Measurements from ENCODE around the gene DOCK10. TPM values are rescaled to one million over a fixed set of nuclear protein-coding genes. Genes with fewer than 3 reads are reported as not detected.

Gene DOCK10
- total RNA-seq, 2 experiments from 2014 or later = 40.8 to 68.2 TPM

DNA sequence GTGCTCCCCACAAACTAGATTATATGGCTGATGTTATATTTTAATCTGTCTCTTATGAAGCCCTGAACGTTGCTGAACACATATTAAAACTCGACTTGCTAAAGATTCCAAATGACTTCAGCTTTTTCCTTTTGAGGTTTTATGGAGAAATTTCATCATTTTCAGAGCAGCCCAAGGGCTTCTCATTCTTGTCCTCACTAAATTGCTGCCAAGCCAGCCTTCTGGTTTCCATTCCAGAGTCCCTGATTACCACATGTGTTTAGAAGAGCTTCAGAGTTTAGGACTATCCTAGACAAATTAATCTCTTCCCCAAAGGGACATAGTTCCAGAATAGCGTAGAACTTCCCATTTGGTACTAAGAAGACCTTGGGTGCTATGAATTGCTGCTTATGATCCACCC lies 248.3 kb downstream of the DOCK10 start:
- no peaks in the 10 kb centered on the region for H3K4me1 ChIP-seq (ENCODE audit: insufficient read depth, low read length, poor library complexity, severe bottlenecking)
- H4K20me1 ChIP-seq (ENCODE audit: insufficient read depth, low read length) = no peaks in the 10 kb centered on the region
- no peak overlapping the region for H3K4me3 ChIP-seq (ENCODE audit: low read depth, low read length, poor library complexity, severe bottlenecking)
- no peak overlapping the region for H2AFZ ChIP-seq (ENCODE audit: low read length)
- H3K79me2 ChIP-seq (ENCODE audit: insufficient read depth, low read depth, low read length) = no peaks in the 10 kb centered on the region
- no peaks in the 10 kb centered on the region for H3K9me3 ChIP-seq (ENCODE audit: low read length)
- H3K4me2 ChIP-seq (ENCODE audit: low read length) = no peak overlapping the region
- TF ChIP-seq, protein P1, sequence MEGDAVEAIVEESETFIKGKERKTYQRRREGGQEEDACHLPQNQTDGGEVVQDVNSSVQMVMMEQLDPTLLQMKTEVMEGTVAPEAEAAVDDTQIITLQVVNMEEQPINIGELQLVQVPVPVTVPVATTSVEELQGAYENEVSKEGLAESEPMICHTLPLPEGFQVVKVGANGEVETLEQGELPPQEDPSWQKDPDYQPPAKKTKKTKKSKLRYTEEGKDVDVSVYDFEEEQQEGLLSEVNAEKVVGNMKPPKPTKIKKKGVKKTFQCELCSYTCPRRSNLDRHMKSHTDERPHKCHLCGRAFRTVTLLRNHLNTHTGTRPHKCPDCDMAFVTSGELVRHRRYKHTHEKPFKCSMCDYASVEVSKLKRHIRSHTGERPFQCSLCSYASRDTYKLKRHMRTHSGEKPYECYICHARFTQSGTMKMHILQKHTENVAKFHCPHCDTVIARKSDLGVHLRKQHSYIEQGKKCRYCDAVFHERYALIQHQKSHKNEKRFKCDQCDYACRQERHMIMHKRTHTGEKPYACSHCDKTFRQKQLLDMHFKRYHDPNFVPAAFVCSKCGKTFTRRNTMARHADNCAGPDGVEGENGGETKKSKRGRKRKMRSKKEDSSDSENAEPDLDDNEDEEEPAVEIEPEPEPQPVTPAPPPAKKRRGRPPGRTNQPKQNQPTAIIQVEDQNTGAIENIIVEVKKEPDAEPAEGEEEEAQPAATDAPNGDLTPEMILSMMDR (conservative IDR thresholded peaks at IDR 0.05; ENCODE audit: low read length) = no peak
- TF ChIP-seq EZH2phosphoT487 (IDR thresholded peaks at IDR 0.05; ENCODE audit: borderline replicate concordance, low read depth, low read length) = no peak
- ChIA-PET POLR2A (interaction anchor here (0.7 kb wide), 1 partner anchor 422 kb away, joined by 3 read pairs; no protein-coding TSS in a partner anchor), CTCF (ENCODE audit: unreplicated experiment) (no interaction called here)
- no peak overlapping the region for H3K27ac ChIP-seq (ENCODE audit: low read depth, low read length, poor library complexity, severe bottlenecking)
- intact Hi-C loops (cut with micrococcal nuclease; ENCODE audit: unreplicated experiment) = no loop called here
- DNase-seq (ENCODE audit: low spot score) = no peak
- H3K9me2 ChIP-seq (ENCODE audit: insufficient read depth, low read length) = no peaks in the 10 kb centered on the region
- no TSS peak for BruUV-seq (replicated peaks)
- peaks cover 82% of the 10 kb centered on the region for H3K36me3 ChIP-seq (ENCODE audit: insufficient read depth, low read length)

DNA sequence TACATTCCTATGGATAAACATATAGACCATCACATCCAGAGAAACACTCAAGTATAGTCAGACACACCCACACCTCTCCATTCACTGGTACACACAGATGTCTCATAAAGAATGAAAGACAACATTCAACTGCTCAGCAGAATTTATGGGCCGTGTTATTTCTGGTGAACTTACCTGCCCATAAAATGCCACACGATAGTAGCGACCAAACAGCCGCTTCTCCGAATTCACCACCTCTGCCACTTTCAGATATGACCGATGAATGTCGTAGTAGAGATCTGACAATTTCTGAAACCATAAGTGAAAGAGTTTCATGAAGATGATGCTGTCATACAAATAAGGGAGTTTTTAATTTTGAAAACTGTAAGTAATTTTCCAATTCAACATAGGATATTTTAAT lies 255.4 kb downstream of the DOCK10 start:
- CTCF ChIA-PET (ENCODE audit: unreplicated experiment) = no interaction called here
- BruUV-seq (replicated peaks) = no TSS peak
- no peaks in the 10 kb centered on the region for H3K79me2 ChIP-seq (ENCODE audit: insufficient read depth, low read depth, low read length)
- H4K20me1 ChIP-seq (ENCODE audit: insufficient read depth, low read length) = no peaks in the 10 kb centered on the region
- H3K9me2 ChIP-seq (ENCODE audit: insufficient read depth, low read length) = no peaks in the 10 kb centered on the region
- no peaks in the 10 kb centered on the region for H3K4me1 ChIP-seq (ENCODE audit: insufficient read depth, low read length, poor library complexity, severe bottlenecking)
- H3K36me3 ChIP-seq (ENCODE audit: insufficient read depth, low read length) = peaks cover 70% of the 10 kb centered on the region
- POLR2A ChIA-PET = interaction anchor here (0.6 kb wide), 1 partner anchor 445 kb away, joined by 3 read pairs; no protein-coding TSS in a partner anchor
- H3K4me3 ChIP-seq (ENCODE audit: low read depth, low read length, poor library complexity, severe bottlenecking) = no peak overlapping the region
- no peak for TF ChIP-seq EZH2phosphoT487 (IDR thresholded peaks at IDR 0.05; ENCODE audit: borderline replicate concordance, low read depth, low read length)
- TF ChIP-seq, protein P1 (conservative IDR thresholded peaks at IDR 0.05; ENCODE audit: low read length) = no peak
- H3K4me2 ChIP-seq (ENCODE audit: low read length) = no peak overlapping the region
- DNase-seq (ENCODE audit: low spot score) = no peak
- no peaks in the 10 kb centered on the region for H3K9me3 ChIP-seq (ENCODE audit: low read length)
- no peak overlapping the region for H2AFZ ChIP-seq (ENCODE audit: low read length)
- intact Hi-C loops (cut with micrococcal nuclease; ENCODE audit: unreplicated experiment) = no loop called here
- H3K27ac ChIP-seq (ENCODE audit: low read depth, low read length, poor library complexity, severe bottlenecking) = no peak overlapping the region

DNA sequence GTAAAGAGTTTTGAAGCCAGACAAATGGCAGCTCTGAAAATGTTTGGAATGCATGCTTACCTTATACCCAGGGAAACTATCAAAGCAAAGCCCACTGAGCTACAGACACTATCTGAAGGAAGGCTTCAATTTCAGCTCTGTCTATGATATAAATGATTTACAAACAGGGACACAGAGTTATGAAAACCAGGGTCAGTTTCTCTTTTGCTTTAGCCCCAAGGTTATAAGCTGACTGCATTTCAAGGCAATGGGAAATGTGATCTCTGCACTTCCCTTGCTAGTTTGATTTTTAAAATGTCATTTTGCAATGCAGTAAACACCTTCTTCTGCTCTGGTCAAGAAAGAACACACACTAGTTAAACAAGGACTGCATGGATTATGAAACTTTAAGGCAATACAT lies 260.9 kb downstream of the DOCK10 start:
- no peaks in the 10 kb centered on the region for H4K20me1 ChIP-seq (ENCODE audit: insufficient read depth, low read length)
- DNase-seq (ENCODE audit: low spot score) = no peak
- H3K36me3 ChIP-seq (ENCODE audit: insufficient read depth, low read length) = peaks cover 45% of the 10 kb centered on the region
- H2AFZ ChIP-seq (ENCODE audit: low read length) = no peak overlapping the region
- ChIA-PET CTCF (ENCODE audit: unreplicated experiment) (interaction anchor here (0.6 kb wide), 1 partner anchor 8 kb away, joined by 3 read pairs; no protein-coding TSS in a partner anchor), POLR2A (interaction anchor here (0.5 to 1.1 kb wide), 5 partner anchors 13 to 224 kb away, joined by 3 to 6 read pairs (median 4); no protein-coding TSS in a partner anchor)
- H3K27ac ChIP-seq (ENCODE audit: low read depth, low read length, poor library complexity, severe bottlenecking) = no peak overlapping the region
- TF ChIP-seq EZH2phosphoT487 (IDR thresholded peaks at IDR 0.05; ENCODE audit: borderline replicate concordance, low read depth, low read length) = no peak
- TF ChIP-seq, protein P1 (conservative IDR thresholded peaks at IDR 0.05; ENCODE audit: low read length) = no peak
- no peak overlapping the region for H3K4me3 ChIP-seq (ENCODE audit: low read depth, low read length, poor library complexity, severe bottlenecking)
- H3K79me2 ChIP-seq (ENCODE audit: insufficient read depth, low read depth, low read length) = no peaks in the 10 kb centered on the region
- no peak overlapping the region for H3K4me2 ChIP-seq (ENCODE audit: low read length)
- BruUV-seq (replicated peaks) = no TSS peak
- H3K9me2 ChIP-seq (ENCODE audit: insufficient read depth, low read length) = no peaks in the 10 kb centered on the region
- peaks cover 28% of the 10 kb centered on the region for H3K4me1 ChIP-seq (ENCODE audit: insufficient read depth, low read length, poor library complexity, severe bottlenecking)
- intact Hi-C loops (cut with micrococcal nuclease; ENCODE audit: unreplicated experiment) = loop anchor here (2.0 kb wide), 1 partner anchor 221 kb away; no protein-coding TSS in a partner anchor
- H3K9me3 ChIP-seq (ENCODE audit: low read length) = no peaks in the 10 kb centered on the region
